A172 (cell line): ENCODE measurements around the gene VDAC1. TPM values are rescaled to one million over a fixed set of nuclear protein-coding genes. Genes with fewer than 3 reads are reported as not detected.

Experiments
- DNase-seq: peaks from one replicate; pipeline ENCODE4 v3.0.0-alpha.2; 2015; ENCODE audit warnings: low spot score
- total RNA-seq: library from RNA; depleted of rRNA; stranded (reverse); fragments of >200 nt; shearing (Covaris generic); gene quantifications from 2 replicates; pipeline ENCODE4 v1.2.3, GENCODE V29; 2014; rRNA removed

VDAC1 gene
- total RNA-seq, 1 experiment from 2014 or later = 618 TPM

- DNase-seq = no peak
Measured at GRCh38 chr5:133926489-133927299, 78.1 kb downstream of the VDAC1 start.

- no peak for DNase-seq
Measured at GRCh38 chr5:133925866-133926488, 78.8 kb downstream of the VDAC1 start.

GRCh38 chr5:133925269-133925668 is 79.5 kb downstream of the VDAC1 start:
- DNase-seq = no peak

- no peak for DNase-seq
Measured at GRCh38 chr5:133924221-133924920, 80.4 kb downstream of the VDAC1 start.

- DNase-seq = no peak
Measured at GRCh38 chr5:133921979-133922378, 82.8 kb downstream of the VDAC1 start.

Other genes with a start within 250 kb of the VDAC1 start
- 178 and 190 TPM in 2 replicates for gene C5orf15, start 36.4 kb downstream of the VDAC1 start, total RNA-seq
- gene TCF7, start 109.7 kb upstream of the VDAC1 start, total RNA-seq = 3.8 and 4.8 TPM in 2 replicates
- gene SKP1, start 172.0 kb upstream of the VDAC1 start, total RNA-seq = 590 and 596 TPM in 2 replicates
- 306 and 365 TPM in 2 replicates for gene PPP2CA, start 221.1 kb upstream of the VDAC1 start, total RNA-seq